Endothelial cell of umbilical vein (primary cell): ENCODE data around the gene IGF2R. TPM values are rescaled to one million over a fixed set of nuclear protein-coding genes. Genes with fewer than 3 reads are reported as not detected.

Source experiments
- BruUV-seq: library from RNA; stranded (reverse); fragments of 400-500 nt; replicated peaks from 2 replicates; lab custom pipeline; 2021; lab: Mats Ljungman, UMichigan
- CTCF ChIA-PET: fragments of 300-600, 350-600 bp; sonication (Branson Sonifier 250); formaldehyde crosslinking; loops from one replicate; lab custom pipeline; 2021; ENCODE audit warnings: antibody characterized with exemption, inconsistent platforms; lab: Charles Lee
- POLR2A ChIA-PET: fragments of 300-600, 350-600 bp; sonication (Branson Sonifier 250); formaldehyde crosslinking; loops from one replicate; lab custom pipeline; 2021; ENCODE audit warnings: antibody characterized with exemption, inconsistent platforms; lab: Charles Lee
- DNase-seq: peaks from one replicate; pipeline ENCODE4 v3.0.0-alpha.2; 2011; ENCODE audit warnings: low read depth, low spot score
- FAIRE-seq: peaks from 2 replicates; lab custom pipeline; 2011; peaks lifted over from hg19 to GRCh38; lab: Jason Lieb, UNC
- H2AFZ ChIP-seq: 2 replicates; pipeline ENCODE4 v1.6.0; 2012; ENCODE audit warnings: low read depth, low read length, control low read depth, inconsistent platforms
- H3K27ac ChIP-seq: 2 replicates; pipeline ENCODE4 v1.5.1; 2011; ENCODE audit warnings: low read depth, mild to moderate bottlenecking, control low read depth, low read length, moderate library complexity; ENCODE audit not compliant: insufficient read depth
- H3K27me3 ChIP-seq, 2 experiments: 2 replicates each; pipeline versions ENCODE4 v1.6.0 to v1.6.1; 2011; ENCODE audit warnings: low read length in 2 of 2, mixed read lengths in 1 of 2; ENCODE audit not compliant: control insufficient read depth in 2 of 2, insufficient read depth in 2 of 2
- H3K36me3 ChIP-seq, 2 experiments: 2 replicates in 1 of 2; 3 replicates in 1 of 2; pipeline ENCODE4 v1.5.1; 2011; ENCODE audit warnings: low read length in 2 of 2, mild to moderate bottlenecking in 1 of 2, moderate library complexity in 1 of 2; ENCODE audit not compliant: control insufficient read depth in 2 of 2, insufficient read depth in 2 of 2; ENCODE audit errors: extremely low read depth in 1 of 2
- H3K4me1 ChIP-seq: 3 replicates; pipeline ENCODE4 v1.5.1; 2011; ENCODE audit warnings: mild to moderate bottlenecking, low read length; ENCODE audit not compliant: control insufficient read depth, insufficient read depth; ENCODE audit errors: extremely low read depth
- H3K4me2 ChIP-seq: 2 replicates; pipeline ENCODE4 v1.6.1; 2011; ENCODE audit warnings: low read length, control low read depth, mixed read lengths; ENCODE audit not compliant: insufficient read depth
- H3K4me3 ChIP-seq, 3 experiments: fragments of 200-600 bp in 1 of 3; sonication (generic), shearing (Covaris generic) in 1 of 3; replicated peaks in 1 of 3; 2 replicates each; pipeline ENCODE4 v1.5.1; 2011 to 2016; ENCODE audit warnings: control low read depth in 3 of 3, low read length in 3 of 3, mild to moderate bottlenecking in 2 of 3, inconsistent platforms in 1 of 3, low read depth in 1 of 3, moderate library complexity in 1 of 3; ENCODE audit not compliant: insufficient read depth in 1 of 3
- H3K79me2 ChIP-seq: 2 replicates; pipeline ENCODE4 v1.6.0; 2012; ENCODE audit warnings: low read length, inconsistent platforms; ENCODE audit not compliant: control insufficient read depth, insufficient read depth
- H3K9ac ChIP-seq: replicated peaks from 2 replicates; pipeline ENCODE3; 2011; ENCODE audit warnings: low read length, control low read depth; ENCODE audit not compliant: insufficient read depth; ENCODE audit errors: extremely low read depth
- H3K9me1 ChIP-seq: replicated peaks from 3 replicates; pipeline ENCODE4 v1.6.0; 2011; ENCODE audit warnings: mild to moderate bottlenecking, low read length; ENCODE audit not compliant: control insufficient read depth, insufficient read depth; ENCODE audit errors: extremely low read depth
- H3K9me3 ChIP-seq: replicated peaks from 2 replicates; pipeline ENCODE4 v1.5.1; 2012; ENCODE audit warnings: low read length, inconsistent platforms; ENCODE audit not compliant: control insufficient read depth, insufficient read depth
- H4K20me1 ChIP-seq: replicated peaks from 2 replicates; pipeline ENCODE3; 2011; ENCODE audit warnings: mild to moderate bottlenecking, low read length; ENCODE audit not compliant: control insufficient read depth, insufficient read depth; ENCODE audit errors: extremely low read depth
- EZH2 ChIP-seq: IDR thresholded peaks from 2 replicates; pipeline ENCODE4 v1.6.1; 2012; ENCODE audit warnings: borderline replicate concordance, low read depth, mild to moderate bottlenecking, moderate library complexity, low read length, inconsistent platforms; ENCODE audit not compliant: severe bottlenecking
- FOS ChIP-seq: IDR thresholded peaks from 2 replicates; pipeline ENCODE4 v1.6.1; 2011; ENCODE audit warnings: mild to moderate bottlenecking, low read length, moderate library complexity, borderline replicate concordance; ENCODE audit not compliant: insufficient read depth
- GATA2 ChIP-seq: IDR thresholded peaks from 2 replicates; pipeline ENCODE4 v1.7.0; 2011; ENCODE audit warnings: low read depth, mild to moderate bottlenecking, moderate library complexity, mixed read lengths, low read length; ENCODE audit not compliant: insufficient read length, insufficient read depth
- JUN ChIP-seq: IDR thresholded peaks from 2 replicates; pipeline ENCODE4 v1.6.1; 2011; ENCODE audit warnings: borderline replicate concordance, low read depth; ENCODE audit not compliant: insufficient read length, insufficient read depth
- MYC ChIP-seq: IDR thresholded peaks from one replicate; pipeline ENCODE4 v1.6.1; 2011; ENCODE audit warnings: mild to moderate bottlenecking, low read depth, low read length
- POLR2A ChIP-seq: IDR thresholded peaks from 2 replicates; pipeline ENCODE4 v1.6.1; 2012; ENCODE audit warnings: low read depth, mild to moderate bottlenecking, control low read depth, low read length
- POLR2AphosphoS5 ChIP-seq: IDR thresholded peaks from 2 replicates; pipeline ENCODE4 v1.6.1; 2012; ENCODE audit warnings: low read depth, mild to moderate bottlenecking, control low read depth, low read length, moderate library complexity; ENCODE audit not compliant: insufficient read depth
- dilution Hi-C: fragments of 300-500 bp; cut with MboI; formaldehyde crosslinking; loops from one replicate; pipeline ENCODE4 v1.15.0; 2019; ENCODE audit warnings: low sequenced_read_pairs; ENCODE audit not compliant: extremely low pct_ligation_motif_present
- intact Hi-C: fragments of 100-400 bp; cut with micrococcal nuclease; formaldehyde crosslinking; loops from one replicate; pipeline ENCODE4 v1.10.0; 2022
- polyA plus RNA-seq, 4 experiments: library from polyadenylated mRNA; depleted of rRNA in 3 of 4; stranded (reverse) in 3 of 4; unstranded in 1 of 4; fragments of >200 nt; gene quantifications; 2 replicates each; pipeline versions ENCODE4 v1.2.1 to v1.2.3, GENCODE V29; 2011 to 2012; ENCODE audit warnings: missing spikeins in 1 of 4
- total RNA-seq: library from RNA; stranded (reverse); gene quantifications from 2 replicates; pipeline ENCODE4 v1.2.3, GENCODE V29; 2021
- TF ChIP-seq, protein P1 (sequence below): IDR thresholded peaks from 2 replicates; pipeline ENCODE4 v1.6.1; 2011; ENCODE audit not compliant: insufficient read depth, insufficient read length
- TF ChIP-seq, protein P2 (sequence below), 2 donors: IDR thresholded peaks; 1 replicate in 1 of 2; 2 replicates in 1 of 2; pipeline ENCODE4 v1.5.1; 2011; ENCODE audit warnings: low read length in 2 of 2, mild to moderate bottlenecking in 2 of 2, moderate library complexity in 2 of 2, control low read depth in 1 of 2, inconsistent platforms in 1 of 2, low read depth in 1 of 2; ENCODE audit not compliant: insufficient read depth in 1 of 2; ENCODE audit errors: extremely low read depth in 1 of 2

IGF2R gene
- total and polyA plus RNA-seq, 2 donors (not counting 3 experiments of a cell fraction or from before 2014, with no cell fraction given), result 16.3 to 60.2 TPM

DNA sequence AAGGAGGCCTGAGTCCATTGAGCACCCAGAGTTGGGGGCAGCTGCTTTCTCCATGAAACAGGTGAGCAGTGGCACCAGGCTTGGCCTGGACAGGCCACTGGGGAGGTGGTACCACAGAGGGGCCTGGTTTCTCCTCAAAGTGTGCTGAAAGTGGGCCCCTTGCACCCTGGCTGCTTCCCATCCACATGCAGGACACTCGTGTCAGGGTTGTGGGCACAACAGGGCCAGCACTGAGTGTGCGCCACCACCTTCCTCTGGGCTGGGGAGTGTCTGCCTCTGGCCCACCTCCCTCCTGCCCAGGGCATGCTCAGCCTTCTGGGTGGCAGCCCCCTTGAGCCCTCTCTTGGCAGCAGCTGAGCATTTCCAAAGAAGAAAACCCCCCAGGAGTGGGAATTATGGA is 147.5 kb downstream of the IGF2R start:
- dilution Hi-C loops (no loop called here), intact Hi-C loops (no loop called here)
- TF ChIP-seq, protein P1, sequence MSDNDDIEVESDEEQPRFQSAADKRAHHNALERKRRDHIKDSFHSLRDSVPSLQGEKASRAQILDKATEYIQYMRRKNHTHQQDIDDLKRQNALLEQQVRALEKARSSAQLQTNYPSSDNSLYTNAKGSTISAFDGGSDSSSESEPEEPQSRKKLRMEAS, result no peak
- TF ChIP-seq, protein P2, sequence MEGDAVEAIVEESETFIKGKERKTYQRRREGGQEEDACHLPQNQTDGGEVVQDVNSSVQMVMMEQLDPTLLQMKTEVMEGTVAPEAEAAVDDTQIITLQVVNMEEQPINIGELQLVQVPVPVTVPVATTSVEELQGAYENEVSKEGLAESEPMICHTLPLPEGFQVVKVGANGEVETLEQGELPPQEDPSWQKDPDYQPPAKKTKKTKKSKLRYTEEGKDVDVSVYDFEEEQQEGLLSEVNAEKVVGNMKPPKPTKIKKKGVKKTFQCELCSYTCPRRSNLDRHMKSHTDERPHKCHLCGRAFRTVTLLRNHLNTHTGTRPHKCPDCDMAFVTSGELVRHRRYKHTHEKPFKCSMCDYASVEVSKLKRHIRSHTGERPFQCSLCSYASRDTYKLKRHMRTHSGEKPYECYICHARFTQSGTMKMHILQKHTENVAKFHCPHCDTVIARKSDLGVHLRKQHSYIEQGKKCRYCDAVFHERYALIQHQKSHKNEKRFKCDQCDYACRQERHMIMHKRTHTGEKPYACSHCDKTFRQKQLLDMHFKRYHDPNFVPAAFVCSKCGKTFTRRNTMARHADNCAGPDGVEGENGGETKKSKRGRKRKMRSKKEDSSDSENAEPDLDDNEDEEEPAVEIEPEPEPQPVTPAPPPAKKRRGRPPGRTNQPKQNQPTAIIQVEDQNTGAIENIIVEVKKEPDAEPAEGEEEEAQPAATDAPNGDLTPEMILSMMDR (IDR thresholded peaks at IDR 0.05; ENCODE audit: extremely low read depth in 1 of 2, insufficient read depth in 1 of 2, low read depth in 1 of 2, low read length in 2 of 2), result no peak
- TF ChIP-seq POLR2A (no peak), GATA2 (no peak), JUN (no peak), MYC (no peak), FOS (no peak), POLR2AphosphoS5 (no peak), EZH2 (no peak)
- Histone ChIP-seq H3K9me3 (no peaks in the 10 kb centered on the region), H3K4me3 (no peak overlapping the region), H3K27ac (no peak overlapping the region), H3K9ac (no peak overlapping the region), H3K9me1 (no peaks in the 10 kb centered on the region), H4K20me1 (no peaks in the 10 kb centered on the region), H2AFZ (no peak overlapping the region), H3K4me2 (no peak overlapping the region), H3K27me3 (no peaks in the 10 kb centered on the region), H3K4me1 (no peaks in the 10 kb centered on the region), H3K79me2 (no peaks in the 10 kb centered on the region), H3K36me3 (no peaks in the 10 kb centered on the region)
- FAIRE-seq (no peak), DNase-seq (no peak)
- ChIA-PET CTCF (no interaction called here), POLR2A (no interaction called here)
- no TSS peak for BruUV-seq
